Right kidney (tissue), 1 donor: ENCODE data around the gene TSHZ2.

Source experiments
- DNase-seq: peaks from one replicate; pipeline ENCODE4 v3.0.0-alpha.2; 2016

TSHZ2 gene

DNA sequence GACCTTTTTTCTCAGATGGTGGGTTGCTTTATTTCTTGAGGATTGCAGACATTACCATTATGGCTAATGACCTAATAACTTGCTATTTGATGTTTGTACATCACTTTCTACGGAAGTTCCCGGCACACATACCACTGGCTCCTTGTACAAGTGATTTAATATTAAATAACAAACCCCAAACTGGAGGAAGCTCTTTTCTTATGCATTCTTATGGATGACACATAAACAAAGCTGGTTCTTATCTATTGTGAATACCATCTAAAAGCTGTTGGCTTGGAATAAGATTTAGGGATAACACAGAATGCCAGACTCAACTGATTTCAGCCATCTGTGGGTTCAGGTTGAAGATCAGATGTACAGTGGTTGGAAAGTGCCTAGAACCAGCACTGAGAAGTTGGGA lies 272.6 kb downstream of the TSHZ2 start:
- DNase-seq, result no peak

DNA sequence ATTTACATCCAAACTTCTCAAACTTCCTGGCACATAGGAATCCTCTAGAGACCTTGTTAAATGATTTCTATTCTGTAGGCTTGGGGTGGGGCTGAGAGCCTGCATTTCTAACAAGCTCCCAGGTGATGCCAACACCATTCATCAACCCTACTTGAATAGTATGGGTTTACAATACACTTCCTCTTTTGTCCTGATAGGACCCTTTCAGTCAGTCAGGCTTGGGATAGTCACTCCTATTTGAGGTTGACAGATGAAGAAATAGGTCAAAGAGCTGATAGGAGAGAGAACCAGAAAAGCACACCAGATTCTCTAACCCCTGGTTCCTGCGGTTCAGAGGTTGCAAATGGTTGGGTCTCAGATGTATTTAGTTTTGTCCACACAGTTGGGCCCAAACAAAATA lies 273.4 kb downstream of the TSHZ2 start:
- no peak for DNase-seq

DNA sequence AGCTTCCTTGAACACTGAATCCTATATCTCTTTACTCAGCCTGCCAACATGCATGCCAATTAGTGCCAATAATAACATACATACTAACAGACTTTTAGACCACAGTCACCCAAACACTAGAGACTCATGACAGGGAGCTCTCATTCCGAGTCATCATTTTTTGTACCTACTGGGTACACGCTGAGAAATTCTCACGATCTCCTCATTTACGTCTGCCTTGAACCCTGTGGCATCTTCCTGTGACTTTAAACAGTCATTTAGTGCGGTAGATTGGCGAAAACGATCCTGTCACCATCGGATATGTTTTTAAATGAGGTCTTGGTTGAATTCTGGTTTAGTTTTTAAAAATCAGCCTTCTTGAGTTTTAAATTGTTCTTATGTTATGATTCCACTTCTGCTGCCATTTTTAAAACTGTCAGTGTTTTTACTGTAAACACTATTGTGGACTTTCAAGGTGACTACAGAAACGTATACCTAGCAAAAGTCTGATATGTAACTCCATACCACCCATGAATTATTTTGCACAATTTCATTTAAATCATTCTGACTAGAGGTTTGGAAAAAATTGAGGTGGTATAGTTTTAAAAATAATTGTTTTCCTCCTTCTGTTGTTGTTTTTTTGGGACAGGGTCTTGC lies 275.4 kb downstream of the TSHZ2 start:
- no peak for DNase-seq

DNA sequence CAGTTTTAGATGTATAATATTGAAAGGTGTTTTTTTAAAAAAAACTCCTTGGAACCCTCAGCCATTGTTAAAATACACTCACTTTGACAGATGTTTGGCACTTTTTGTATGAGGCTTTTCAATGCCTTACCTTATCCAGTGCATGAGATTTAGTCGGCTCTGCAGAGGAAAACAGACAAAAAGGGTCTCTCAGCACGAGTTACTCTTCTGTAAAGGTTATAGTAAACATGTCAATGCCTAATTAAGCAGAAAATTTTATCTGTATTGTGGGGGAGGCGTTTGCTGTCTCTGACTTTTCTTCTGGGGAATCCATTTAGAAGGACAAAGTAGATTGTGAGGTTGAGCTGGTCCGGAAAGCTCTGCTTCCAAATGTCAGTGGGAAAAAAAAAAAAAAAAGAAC lies 278.3 kb downstream of the TSHZ2 start:
- DNase-seq, result no peak

DNA sequence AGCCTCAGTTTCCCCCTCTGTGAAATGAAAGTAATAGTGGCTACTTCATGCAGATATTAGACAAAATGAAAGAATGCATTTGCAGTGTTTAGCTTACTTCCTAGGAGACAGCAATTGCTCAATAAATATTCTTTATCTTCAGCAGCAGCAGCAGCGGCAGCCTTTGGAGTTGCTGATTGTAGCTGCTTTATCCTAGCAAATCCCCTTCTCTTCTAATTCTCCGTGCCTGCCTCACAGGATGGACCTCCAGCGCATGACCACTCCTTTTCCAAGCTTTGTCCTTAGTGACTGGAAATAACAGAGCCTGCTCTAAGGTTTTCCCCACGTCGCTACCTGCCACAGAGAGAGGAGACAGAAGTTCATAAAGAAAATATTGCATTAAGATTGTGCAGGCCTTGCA lies 279.8 kb downstream of the TSHZ2 start:
- no peak for DNase-seq

DNA sequence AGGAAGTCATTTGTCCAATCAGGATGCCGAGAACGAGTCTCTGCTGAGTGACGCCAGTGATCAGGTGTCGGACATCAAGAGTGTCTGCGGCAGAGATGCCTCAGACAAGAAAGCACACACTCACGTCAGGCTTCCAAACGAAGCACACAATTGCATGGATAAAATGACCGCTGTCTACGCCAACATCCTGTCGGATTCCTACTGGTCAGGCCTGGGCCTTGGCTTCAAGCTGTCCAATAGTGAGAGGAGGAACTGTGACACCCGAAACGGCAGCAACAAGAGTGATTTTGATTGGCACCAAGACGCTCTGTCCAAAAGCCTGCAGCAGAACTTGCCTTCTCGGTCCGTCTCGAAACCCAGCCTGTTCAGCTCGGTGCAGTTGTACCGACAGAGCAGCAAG lies 281.5 kb downstream of the TSHZ2 start:
- DNase-seq, result no peak

DNA sequence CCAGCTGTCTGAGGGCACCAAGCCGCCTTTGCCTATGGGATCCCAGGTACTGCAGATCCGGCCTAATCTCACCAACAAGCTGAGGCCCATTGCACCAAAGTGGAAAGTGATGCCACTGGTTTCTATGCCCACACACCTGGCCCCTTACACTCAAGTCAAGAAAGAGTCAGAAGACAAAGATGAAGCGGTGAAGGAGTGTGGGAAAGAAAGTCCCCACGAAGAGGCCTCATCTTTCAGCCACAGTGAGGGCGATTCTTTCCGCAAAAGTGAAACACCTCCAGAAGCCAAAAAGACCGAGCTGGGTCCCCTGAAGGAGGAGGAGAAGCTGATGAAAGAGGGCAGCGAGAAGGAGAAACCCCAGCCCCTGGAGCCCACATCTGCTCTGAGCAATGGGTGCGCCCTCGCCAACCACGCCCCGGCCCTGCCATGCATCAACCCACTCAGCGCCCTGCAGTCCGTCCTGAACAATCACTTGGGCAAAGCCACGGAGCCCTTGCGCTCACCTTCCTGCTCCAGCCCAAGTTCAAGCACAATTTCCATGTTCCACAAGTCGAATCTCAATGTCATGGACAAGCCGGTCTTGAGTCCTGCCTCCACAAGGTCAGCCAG lies 283.0 kb downstream of the TSHZ2 start:
- no peak for DNase-seq

DNA sequence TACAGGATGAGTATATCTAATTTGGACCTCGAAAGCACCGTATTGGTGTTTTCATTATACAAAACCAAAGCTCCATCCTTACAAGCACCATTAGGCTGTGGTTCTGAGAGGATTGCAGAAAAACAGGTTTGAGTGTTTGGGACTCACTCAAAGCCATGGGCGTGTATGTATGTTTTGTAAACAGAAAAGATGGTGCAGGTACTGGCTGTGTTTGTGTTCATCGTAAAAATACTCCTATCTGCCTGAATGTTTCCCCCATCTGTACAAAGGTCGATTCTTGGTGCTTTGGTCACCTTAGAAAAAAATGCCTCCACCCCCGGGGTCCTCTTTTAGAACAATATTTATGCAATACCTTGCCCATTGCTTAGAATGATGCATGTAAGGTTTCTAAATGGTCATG lies 286.6 kb downstream of the TSHZ2 start:
- DNase-seq, result no peak

DNA sequence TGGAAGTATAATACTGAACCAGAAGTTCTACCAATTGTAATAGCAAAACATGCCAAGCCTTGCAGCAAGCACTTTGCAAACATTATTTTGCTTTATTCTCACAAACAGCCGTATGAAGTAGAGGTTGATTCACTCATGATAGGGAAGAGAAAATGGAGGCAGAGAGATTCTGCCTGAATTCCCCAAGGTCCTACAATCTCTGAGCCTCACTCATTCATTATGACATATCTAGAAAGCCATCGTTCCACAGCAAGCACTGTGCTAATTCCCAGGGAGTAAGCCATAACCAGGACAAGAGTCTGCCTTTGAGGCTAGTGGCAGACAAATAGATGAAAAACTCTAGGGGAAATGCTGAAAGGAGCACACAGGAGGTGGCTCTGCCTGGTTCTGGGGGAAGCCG lies 288.0 kb downstream of the TSHZ2 start:
- no peak for DNase-seq

DNA sequence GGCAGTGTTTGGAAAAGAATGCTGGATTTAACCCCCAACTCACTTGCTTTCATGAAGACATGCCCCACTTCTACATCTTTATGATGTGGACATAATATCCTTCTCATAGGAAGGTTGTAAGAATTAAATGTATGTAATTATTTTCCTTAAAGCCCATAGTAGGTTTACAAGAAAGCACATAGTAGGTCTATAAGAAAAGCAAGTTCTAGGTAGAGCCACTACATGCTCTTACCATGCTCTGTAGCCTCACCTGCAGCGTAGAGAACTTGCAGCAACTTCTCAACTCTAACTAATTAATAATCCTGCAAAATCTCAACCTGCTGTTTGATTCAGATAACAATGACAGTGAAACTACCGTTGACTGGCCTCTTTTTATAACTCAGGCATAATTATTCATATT lies 288.4 kb downstream of the TSHZ2 start:
- DNase-seq, result no peak

DNA sequence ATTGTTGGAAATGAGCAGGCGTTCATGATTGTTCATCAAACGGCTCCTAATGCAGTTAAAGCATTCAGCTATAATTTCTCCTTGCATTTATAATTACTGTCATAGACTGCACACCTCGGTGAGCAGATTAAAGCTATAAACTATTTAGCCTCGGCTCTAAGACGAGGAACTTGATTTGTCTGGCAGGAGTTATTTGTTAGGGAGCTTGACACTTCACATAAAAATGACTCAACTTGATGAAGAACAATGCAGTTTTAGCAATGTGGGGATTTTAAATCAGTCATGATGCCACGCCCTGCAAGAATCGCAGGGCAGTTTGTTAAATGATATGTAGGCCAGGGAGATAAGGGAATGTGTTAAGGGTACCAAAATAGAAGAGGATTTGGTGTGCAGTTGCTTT lies 290.2 kb downstream of the TSHZ2 start:
- no peak for DNase-seq

DNA sequence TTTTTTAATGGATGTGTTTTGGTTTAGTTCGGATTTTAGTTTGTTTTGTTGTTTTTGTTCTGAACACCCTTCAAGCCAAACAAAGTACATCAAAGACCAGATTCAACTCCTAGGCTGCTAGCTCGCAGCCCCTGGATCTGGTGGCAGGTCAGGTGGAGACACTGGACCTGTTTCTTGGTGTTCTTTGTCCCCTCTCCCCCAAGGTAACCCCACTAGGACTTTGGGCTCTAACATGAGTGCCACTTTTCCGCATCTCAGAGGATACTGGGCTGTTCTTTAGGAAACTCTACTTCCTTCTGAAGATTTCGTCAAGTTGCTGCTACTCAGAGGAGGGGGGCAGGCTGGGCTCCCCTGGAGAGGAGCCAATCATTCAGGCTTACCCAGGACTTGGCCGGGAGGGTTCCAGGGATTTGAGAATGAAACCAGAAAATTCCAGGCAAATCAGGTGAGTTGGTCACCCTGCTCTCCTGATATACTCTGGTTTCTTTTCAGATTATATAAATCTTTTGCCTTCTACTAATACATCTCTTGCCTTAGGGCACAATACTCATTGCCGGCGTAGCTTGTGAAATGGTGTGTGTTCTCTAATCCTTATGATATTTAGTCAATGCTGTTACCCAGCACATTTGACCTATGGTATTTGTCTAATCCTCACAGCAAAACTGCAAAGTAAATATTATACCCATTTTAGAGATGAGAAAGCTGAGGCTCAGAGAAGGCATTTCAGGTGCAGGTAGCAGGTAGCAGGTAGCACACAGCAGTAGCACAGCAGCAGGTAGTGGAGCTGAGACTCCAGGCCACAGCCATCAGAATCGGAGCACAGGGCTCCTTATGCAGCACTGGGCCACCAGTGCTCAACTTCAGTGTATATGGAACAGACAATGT lies 291.6 kb downstream of the TSHZ2 start:
- no peak for DNase-seq

DNA sequence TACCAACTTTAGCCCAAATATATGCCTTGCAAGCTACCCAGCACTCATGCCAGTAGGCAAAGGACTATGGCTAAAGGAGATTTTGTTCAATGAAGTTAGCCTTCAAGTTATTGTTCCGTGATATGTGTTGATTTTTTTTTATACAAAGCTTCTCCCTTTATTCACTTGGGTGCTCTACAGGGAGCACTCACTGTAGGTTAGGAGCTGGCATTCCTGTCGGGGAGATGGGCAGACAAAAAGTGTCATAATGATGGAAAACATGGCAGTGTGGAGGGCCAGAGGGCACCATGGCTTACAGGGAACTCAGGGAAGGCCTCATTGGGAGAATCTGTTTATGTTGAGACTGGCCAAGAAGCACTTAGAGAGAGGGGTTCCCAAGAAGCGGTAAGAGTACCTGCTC lies 292.4 kb downstream of the TSHZ2 start:
- DNase-seq, result no peak

DNA sequence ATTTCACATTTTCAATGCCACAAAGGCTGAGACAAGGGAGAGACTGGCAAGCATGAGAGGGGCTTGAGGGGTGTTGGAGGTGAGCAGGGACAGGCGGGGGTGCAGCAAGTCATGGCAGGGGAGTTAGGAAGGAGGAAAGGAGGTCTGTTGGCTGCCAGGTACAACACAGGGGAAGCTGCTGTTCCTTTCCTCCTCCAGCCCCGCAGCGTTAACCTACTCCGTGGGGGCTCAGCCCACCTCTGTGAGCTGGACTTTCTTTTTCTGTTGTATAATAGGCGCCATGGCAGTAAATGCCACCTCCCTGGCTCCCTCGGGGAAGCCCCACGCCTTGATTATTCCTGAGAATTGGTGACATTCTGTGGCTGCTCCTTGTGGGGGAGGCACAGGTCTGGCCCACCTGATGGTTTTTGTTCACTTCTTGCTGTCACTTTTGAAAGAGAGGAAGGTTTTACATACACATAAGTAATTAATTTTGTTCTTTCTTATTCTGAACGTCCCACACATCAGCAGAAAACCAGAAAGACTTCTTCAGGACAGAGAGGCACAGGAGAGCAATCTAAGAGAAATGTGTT lies 293.2 kb downstream of the TSHZ2 start:
- DNase-seq, result no peak

DNA sequence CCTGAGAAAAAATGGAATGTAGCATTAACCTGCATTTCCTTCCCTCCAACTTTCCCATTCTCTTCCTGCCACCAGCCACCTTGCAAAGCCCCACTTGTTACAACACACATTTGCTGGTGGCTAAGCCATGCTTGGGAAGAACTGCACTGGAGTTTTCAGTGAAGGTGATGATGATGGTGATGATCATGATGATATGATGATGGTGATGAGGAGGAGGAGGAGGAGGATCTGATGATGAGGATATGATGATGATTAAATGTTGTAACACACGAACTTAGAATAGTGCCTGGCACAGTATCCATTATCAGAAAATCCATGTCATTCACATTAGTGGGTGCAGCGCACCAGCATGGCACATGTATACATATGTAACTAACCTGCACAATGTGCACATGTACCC lies 297.2 kb downstream of the TSHZ2 start:
- DNase-seq, result no peak

DNA sequence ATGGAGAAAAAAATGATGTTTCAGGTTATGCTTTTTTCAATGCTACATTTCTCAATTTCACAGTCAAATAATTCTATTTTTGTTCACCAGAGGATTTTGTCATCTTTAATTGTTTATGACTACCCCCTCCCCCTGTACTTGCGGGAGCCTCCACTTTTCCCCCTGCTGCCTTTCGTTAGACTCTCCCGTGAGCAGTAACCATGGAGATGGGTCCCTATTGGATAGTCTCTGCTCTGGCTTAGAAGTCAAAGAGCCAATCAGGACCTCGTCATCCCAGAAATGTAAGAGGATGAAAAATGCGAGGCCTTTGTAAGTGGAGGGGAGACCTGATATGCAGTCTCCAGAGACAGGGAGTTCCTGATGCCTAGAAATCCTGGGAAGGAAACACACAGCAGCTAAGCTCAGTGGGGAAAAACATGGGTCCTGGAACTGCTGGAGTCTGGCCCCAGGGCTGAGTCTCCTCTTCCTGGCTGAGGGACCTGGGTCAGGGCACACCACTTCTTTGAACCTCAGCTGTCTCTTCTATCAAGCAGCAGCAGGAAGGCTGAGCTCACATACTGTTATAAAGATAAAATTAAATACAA lies 298.7 kb downstream of the TSHZ2 start:
- no peak for DNase-seq

DNA sequence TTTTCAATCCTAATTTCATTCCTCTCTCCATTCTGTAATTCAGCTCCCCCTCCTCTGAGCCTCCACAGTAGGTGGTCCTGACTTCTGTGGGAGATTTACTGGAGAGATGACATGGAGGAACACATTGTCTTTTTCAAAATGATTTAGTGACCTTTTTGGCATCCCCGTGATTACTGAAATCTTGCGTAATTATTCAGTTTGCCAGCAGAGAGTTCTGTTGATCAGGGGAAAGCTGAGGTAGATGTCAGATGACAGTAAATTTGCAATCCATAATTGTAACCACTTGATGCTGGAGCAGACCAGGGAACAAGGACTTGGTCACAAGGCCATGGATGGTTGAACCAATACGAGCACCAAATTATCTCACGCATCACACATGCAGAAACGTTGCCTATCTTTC lies 302.2 kb downstream of the TSHZ2 start:
- DNase-seq, result no peak

DNA sequence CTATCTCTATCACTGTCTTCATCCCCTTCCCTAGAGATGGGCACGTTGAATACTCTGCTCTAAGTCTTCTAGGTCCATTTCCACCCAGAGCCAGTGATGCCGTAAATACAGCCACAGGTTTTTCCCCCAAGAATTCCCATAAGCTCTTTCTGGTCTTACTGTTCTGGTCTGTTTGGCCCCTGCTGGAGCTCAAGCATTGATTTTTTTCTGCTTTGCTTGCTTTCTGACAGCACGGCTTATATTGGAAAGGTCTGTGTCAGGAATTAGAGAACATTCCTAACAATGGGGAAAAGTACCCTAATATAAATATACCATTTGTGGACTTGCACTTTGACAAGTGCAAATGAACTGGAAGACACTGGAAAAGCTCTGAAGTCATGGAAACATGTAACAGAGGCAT lies 302.6 kb downstream of the TSHZ2 start:
- DNase-seq, result no peak

DNA sequence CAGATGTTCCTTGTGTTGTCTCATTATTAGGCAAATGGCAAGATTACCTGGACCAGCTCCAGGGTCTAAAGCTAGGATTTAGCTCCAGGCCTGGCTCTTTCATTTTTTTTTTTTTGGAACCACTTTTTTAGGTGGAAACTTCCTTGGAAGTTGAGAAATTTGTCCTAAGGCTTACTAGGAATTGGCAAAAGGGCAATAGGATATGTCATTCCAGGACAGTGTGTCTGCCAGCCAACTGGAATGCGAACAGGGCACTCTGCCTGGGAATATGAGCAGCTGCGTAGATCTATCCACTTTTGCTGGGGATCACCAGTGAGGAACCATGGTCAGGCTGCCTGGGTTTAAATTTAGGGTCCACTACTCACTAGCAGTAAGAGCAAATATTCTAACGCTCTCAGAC lies 304.0 kb downstream of the TSHZ2 start:
- no peak for DNase-seq

DNA sequence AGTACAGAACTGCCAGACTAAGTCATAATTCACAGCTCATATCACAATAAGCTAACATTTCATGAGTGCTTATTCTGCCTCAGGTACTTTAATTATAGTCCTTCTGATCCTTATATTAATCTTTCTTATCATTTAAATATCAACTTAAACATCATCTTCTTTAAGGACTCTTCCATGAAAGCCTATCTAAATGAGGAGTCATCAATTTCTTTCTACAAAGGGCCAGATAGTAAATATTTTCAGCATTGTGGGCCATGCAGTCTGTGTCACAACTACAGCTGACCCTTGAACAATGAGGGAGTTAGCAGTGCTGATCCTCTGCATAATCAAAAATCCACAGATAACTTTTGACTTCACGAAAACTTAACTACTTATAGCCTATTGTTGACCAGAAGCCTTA lies 306.4 kb downstream of the TSHZ2 start:
- DNase-seq, result no peak

DNA sequence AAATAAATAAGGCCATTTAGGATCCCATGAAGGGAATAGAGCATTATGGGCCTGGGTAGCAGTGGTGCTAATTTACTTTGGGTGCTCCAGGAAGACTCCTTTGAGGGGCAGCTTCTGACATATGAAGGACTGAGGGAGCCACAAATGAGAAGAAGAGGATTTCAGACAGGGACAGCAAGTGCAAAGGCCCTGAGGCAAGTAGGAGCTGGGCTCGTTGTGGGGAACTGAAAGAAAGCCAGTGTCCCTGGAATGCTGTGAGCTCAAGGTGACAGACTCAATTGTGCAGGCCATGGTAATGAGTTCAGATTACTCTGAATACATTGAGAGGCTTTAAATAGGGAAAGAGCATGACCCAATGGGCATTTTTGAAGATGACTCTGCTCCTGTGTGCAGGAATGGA lies 307.6 kb downstream of the TSHZ2 start:
- no peak for DNase-seq

DNA sequence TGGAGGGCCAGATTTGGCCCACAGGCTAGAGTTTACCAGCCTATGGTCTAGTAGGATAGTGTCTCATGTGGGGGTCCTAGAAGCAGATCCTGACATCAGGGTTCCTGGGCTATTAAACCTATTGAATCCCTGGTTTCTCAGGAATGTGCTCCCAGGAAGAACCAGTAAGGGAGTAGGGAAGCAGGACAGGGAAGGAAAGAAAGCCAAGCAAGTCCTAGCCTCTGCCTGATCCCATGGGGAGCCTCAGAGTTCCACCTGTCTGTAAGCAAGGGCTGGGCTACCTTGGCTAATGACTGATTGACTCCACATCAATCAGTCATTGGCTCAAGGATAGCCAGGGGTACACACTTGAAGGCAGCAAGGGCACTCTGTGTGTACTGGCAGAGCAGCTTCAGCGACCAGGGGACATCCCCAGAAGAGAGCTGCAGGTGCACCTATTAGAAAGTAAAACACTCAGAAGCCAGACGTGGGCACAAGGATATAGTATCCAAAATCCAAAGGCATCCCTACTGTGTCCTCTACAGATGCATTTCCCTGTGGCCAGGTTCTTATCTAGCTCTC lies 309.5 kb downstream of the TSHZ2 start:
- DNase-seq, result no peak
